BLaER1 (cell line): ENCODE results near the gene DCUN1D4.
A peak's percentile ranks its signal among the peaks of the same experiment; 100 is the strongest.
"Not testable (repeated sequence)": the region's sequence is repeated elsewhere in the genome, so short reads cannot be mapped to it uniquely, and the experiment has no call there.

Experiments used
- H3K27ac ChIP-seq: shearing (Covaris generic); formaldehyde crosslinking; 2 replicates; pipeline ENCODE4 v1.8.1; 2022
- H3K27me3 ChIP-seq: shearing (Covaris generic); formaldehyde crosslinking; 2 replicates; pipeline ENCODE4 v1.8.1; 2022
- H3K36me3 ChIP-seq: shearing (Covaris generic); formaldehyde crosslinking; 2 replicates; pipeline ENCODE4 v1.8.1; 2022
- H3K4me1 ChIP-seq: shearing (Covaris generic); formaldehyde crosslinking; 2 replicates; pipeline ENCODE4 v1.8.1; 2022
- H3K4me2 ChIP-seq: shearing (Covaris generic); formaldehyde crosslinking; 2 replicates; pipeline ENCODE4 v1.8.1; 2022
- H3K4me3 ChIP-seq: shearing (Covaris generic); formaldehyde crosslinking; 2 replicates; pipeline ENCODE4 v1.8.1; 2022
- H3K9ac ChIP-seq: shearing (Covaris generic); formaldehyde crosslinking; 2 replicates; pipeline ENCODE4 v1.8.1; 2022
- H3K9me3 ChIP-seq: shearing (Covaris generic); formaldehyde crosslinking; 2 replicates; pipeline ENCODE4 v1.8.1; 2022
- H4K20me1 ChIP-seq: shearing (Covaris generic); formaldehyde crosslinking; 2 replicates; pipeline ENCODE4 v1.8.1; 2022
- Cebpa-rat ChIP-seq: shearing (Covaris generic); IDR thresholded peaks from 2 replicates; pipeline ENCODE4 v1.8.1; 2022

DCUN1D4 gene

GRCh38 chr4:51885363-51885762 is 42.4 kb downstream of the DCUN1D4 start:
- H3K4me1 ChIP-seq, result no peaks in the 10 kb centered on the region
- H4K20me1 ChIP-seq, result no peaks in the 10 kb centered on the region
- no peak overlapping the region for H3K4me3 ChIP-seq
- peaks cover 74% of the 10 kb centered on the region for H3K36me3 ChIP-seq
- H3K27me3 ChIP-seq, result no peaks in the 10 kb centered on the region
- no peak overlapping the region for H3K9ac ChIP-seq
- TF ChIP-seq Cebpa-rat, result no peak
- H3K27ac ChIP-seq, result no peak overlapping the region
- H3K9me3 ChIP-seq, result no peaks in the 10 kb centered on the region
- no peak overlapping the region for H3K4me2 ChIP-seq

- TF ChIP-seq Cebpa-rat, result no peak
- Histone ChIP-seq H3K9me3 (no peaks in the 10 kb centered on the region), H3K4me3 (no peak overlapping the region), H4K20me1 (no peaks in the 10 kb centered on the region), H3K27me3 (no peaks in the 10 kb centered on the region), H3K4me2 (no peak overlapping the region), H3K27ac (no peak overlapping the region), H3K9ac (no peak overlapping the region), H3K36me3 (peaks cover 68% of the 10 kb centered on the region), H3K4me1 (no peaks in the 10 kb centered on the region)
Observed at GRCh38 chr4:51890760-51891159, 47.8 kb downstream of the DCUN1D4 start.

GRCh38 chr4:51893402-51893801 is 50.4 kb downstream of the DCUN1D4 start:
- peaks cover 61% of the 10 kb centered on the region for H3K36me3 ChIP-seq
- not testable (repeated sequence) for H3K4me2 ChIP-seq, H3K9me3 ChIP-seq, H3K4me3 ChIP-seq, H3K27me3 ChIP-seq, H3K9ac ChIP-seq, H3K4me1 ChIP-seq, H3K27ac ChIP-seq, H4K20me1 ChIP-seq

- peaks cover 56% of the 10 kb centered on the region for H3K36me3 ChIP-seq
- H3K9ac ChIP-seq, result no peak overlapping the region
- H4K20me1 ChIP-seq, result no peaks in the 10 kb centered on the region
- H3K27ac ChIP-seq, result no peak overlapping the region
- H3K9me3 ChIP-seq, result no peaks in the 10 kb centered on the region
- H3K4me3 ChIP-seq, result no peak overlapping the region
- no peak overlapping the region for H3K4me2 ChIP-seq
- peaks cover 10% of the 10 kb centered on the region; the same call in 1 of the 2 replicates for H3K4me1 ChIP-seq
- TF ChIP-seq Cebpa-rat, result no peak
- no peaks in the 10 kb centered on the region for H3K27me3 ChIP-seq
Observed at GRCh38 chr4:51894059-51894645, 51.2 kb downstream of the DCUN1D4 start.

- H3K27me3 ChIP-seq, result no peaks in the 10 kb centered on the region
- no peak overlapping the region for H3K9ac ChIP-seq
- H3K27ac ChIP-seq, result no peak overlapping the region
- no peaks in the 10 kb centered on the region for H4K20me1 ChIP-seq
- peaks cover 15% of the 10 kb centered on the region; the same call in 1 of the 2 replicates for H3K4me1 ChIP-seq
- peaks cover 51% of the 10 kb centered on the region for H3K36me3 ChIP-seq
- H3K9me3 ChIP-seq, result no peaks in the 10 kb centered on the region
- TF ChIP-seq Cebpa-rat, result no peak
- H3K4me3 ChIP-seq, result no peak overlapping the region
- no peak overlapping the region for H3K4me2 ChIP-seq
Observed at GRCh38 chr4:51895158-51895557, 52.2 kb downstream of the DCUN1D4 start.

- Histone ChIP-seq H3K9ac (no peak overlapping the region), H3K4me3 (no peak overlapping the region), H3K27me3 (no peaks in the 10 kb centered on the region), H4K20me1 (no peaks in the 10 kb centered on the region), H3K9me3 (no peaks in the 10 kb centered on the region), H3K4me1 (peaks cover 22% of the 10 kb centered on the region; the same call in 1 of the 2 replicates), H3K36me3 (peaks cover 51% of the 10 kb centered on the region), H3K27ac (0 out of 2 replicates have a peak overlapping the region, but pooled peaks have one; percentile 8), H3K4me2 (no peak overlapping the region)
- no peak for TF ChIP-seq Cebpa-rat
Observed at GRCh38 chr4:51895816-51896408, 53.0 kb downstream of the DCUN1D4 start.

GRCh38 chr4:51901363-51901762 is 58.4 kb downstream of the DCUN1D4 start:
- Histone ChIP-seq H3K4me2 (no peak overlapping the region), H3K36me3 (peaks cover 63% of the 10 kb centered on the region)
- no peak for TF ChIP-seq Cebpa-rat

GRCh38 chr4:51906167-51906958 is 63.4 kb downstream of the DCUN1D4 start:
- Histone ChIP-seq H3K4me1 (peaks cover 11% of the 10 kb centered on the region), H3K9me3 (no peaks in the 10 kb centered on the region; the same call in 1 of the 2 replicates), H3K9ac (no peak overlapping the region), H3K27me3 (no peaks in the 10 kb centered on the region), H3K36me3 (peaks cover 69% of the 10 kb centered on the region), H3K4me2 (peak overlapping the region; percentile 29; the same call in 1 of the 2 replicates), H4K20me1 (no peaks in the 10 kb centered on the region), H3K27ac (no peak overlapping the region), H3K4me3 (no peak overlapping the region)
- no peak for TF ChIP-seq Cebpa-rat

More at GRCh38 chr4:51901363-51901762, 58.4 kb downstream of the DCUN1D4 start:
- Histone ChIP-seq H3K27ac (no peak overlapping the region), H3K27me3 (no peaks in the 10 kb centered on the region), H3K4me3 (no peak overlapping the region), H3K9me3 (no peaks in the 10 kb centered on the region; the same call in 1 of the 2 replicates), H4K20me1 (no peaks in the 10 kb centered on the region), H3K9ac (no peak overlapping the region), H3K4me1 (peaks cover 31% of the 10 kb centered on the region)

- Histone ChIP-seq H4K20me1 (no peaks in the 10 kb centered on the region), H3K9me3 (no peaks in the 10 kb centered on the region; the same call in 1 of the 2 replicates), H3K36me3 (peaks cover 74% of the 10 kb centered on the region), H3K27me3 (no peaks in the 10 kb centered on the region), H3K4me3 (no peak overlapping the region), H3K9ac (no peak overlapping the region), H3K4me1 (peaks cover 11% of the 10 kb centered on the region), H3K27ac (no peak overlapping the region), H3K4me2 (no peak overlapping the region)
- TF ChIP-seq Cebpa-rat, result no peak
Observed at GRCh38 chr4:51907006-51907669, 64.2 kb downstream of the DCUN1D4 start.
